Kidney capillary endothelial cell (primary cell): ENCODE data around the gene NUP42.
"Not testable (repeated sequence)": the region's sequence is repeated elsewhere in the genome, so short reads cannot be mapped to it uniquely, and the experiment has no call there.

Experiments used
- DNase-seq: peaks from one replicate; pipeline ENCODE4 v3.0.0-alpha.2; 2018; ENCODE audit warnings: low spot score

Gene NUP42

GRCh38 chr7:23181684-23182553, at the start of gene NUP42:
TSS of gene NUP42 (plus strand) at chr7:23182048. CDS start at chr7:23182086, 38 bp downstream.
- DNase-seq: peak; percentile 99

GRCh38 chr7:23133797-23134196, 48.1 kb upstream of the NUP42 start:
- no peak for DNase-seq

GRCh38 chr7:23135755-23136154, 46.1 kb upstream of the NUP42 start:
- DNase-seq: no peak

GRCh38 chr7:23136216-23136615, 45.6 kb upstream of the NUP42 start:
- no peak for DNase-seq

GRCh38 chr7:23157679-23158078, 24.2 kb upstream of the NUP42 start:
- no peak for DNase-seq

GRCh38 chr7:23158546-23158945, 23.3 kb upstream of the NUP42 start:
- no peak for DNase-seq

GRCh38 chr7:23161482-23161881, 20.4 kb upstream of the NUP42 start:
- no peak for DNase-seq

- no peak for DNase-seq
Observed at GRCh38 chr7:23164846-23165245, 17.0 kb upstream of the NUP42 start.

- DNase-seq: no peak
Observed at GRCh38 chr7:23165316-23165715, 16.5 kb upstream of the NUP42 start.

GRCh38 chr7:23167691-23168090, 14.2 kb upstream of the NUP42 start:
- DNase-seq: no peak

GRCh38 chr7:23168111-23168885, 13.6 kb upstream of the NUP42 start:
- no peak for DNase-seq

- no peak for DNase-seq
Observed at GRCh38 chr7:23175938-23176337, 5.9 kb upstream of the NUP42 start.

- DNase-seq: no peak
Observed at GRCh38 chr7:23183279-23184012, 1.6 kb downstream of the NUP42 start.

GRCh38 chr7:23184291-23184690, 2.4 kb downstream of the NUP42 start:
- DNase-seq: no peak

GRCh38 chr7:23184709-23185359, 3.0 kb downstream of the NUP42 start:
- peak; percentile 60 for DNase-seq

- no peak for DNase-seq
Observed at GRCh38 chr7:23185980-23186379, 4.1 kb downstream of the NUP42 start.

- no peak for DNase-seq
Observed at GRCh38 chr7:23191022-23191421, 9.2 kb downstream of the NUP42 start.

GRCh38 chr7:23193650-23194227, 11.9 kb downstream of the NUP42 start:
- not testable (repeated sequence) for DNase-seq

- no peak for DNase-seq
Observed at GRCh38 chr7:23196306-23196705, 14.5 kb downstream of the NUP42 start.

- DNase-seq: not testable (repeated sequence)
Observed at GRCh38 chr7:23197745-23198144, 15.9 kb downstream of the NUP42 start.

GRCh38 chr7:23200331-23200730, 18.5 kb downstream of the NUP42 start:
- no peak for DNase-seq

GRCh38 chr7:23204241-23204640, 22.4 kb downstream of the NUP42 start:
- DNase-seq: no peak
